GM12875 (cell line): ENCODE measurements around the gene SART1.

Experiments used
- H3K4me3 ChIP-seq: one replicate; pipeline ENCODE4 v1.5.1; 2011; ENCODE audit warnings: low read depth, low read length, control low read depth
- TF ChIP-seq, protein P1 (sequence below): IDR thresholded peaks from 2 replicates; pipeline ENCODE4 v1.5.1; 2011; ENCODE audit warnings: low read depth, mild to moderate bottlenecking, control low read depth, inconsistent platforms, low read length, moderate library complexity, borderline replicate concordance; ENCODE audit not compliant: insufficient read depth

Gene SART1

DNA sequence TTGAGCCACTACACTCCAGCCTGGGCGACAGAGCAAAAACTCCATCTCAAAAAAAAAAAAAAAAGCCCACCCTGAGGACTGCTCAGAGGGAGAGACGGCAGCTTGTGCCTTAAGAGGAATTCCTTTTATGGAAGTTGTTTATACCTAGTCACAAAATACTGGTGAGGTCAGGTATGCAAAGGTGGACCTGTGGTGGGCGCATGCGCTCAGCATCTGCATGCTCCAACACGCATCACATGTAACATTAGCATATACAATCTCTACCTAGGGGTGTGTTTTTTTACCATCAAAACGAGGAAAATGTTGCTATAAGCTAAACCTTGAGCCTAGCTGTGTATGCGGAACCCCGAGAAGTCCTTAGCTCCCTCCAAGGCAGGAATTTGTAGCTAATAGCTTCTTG lies 6.8 kb upstream of the SART1 start:
- H3K4me3 ChIP-seq: no peak overlapping the region
- TF ChIP-seq, protein P1, sequence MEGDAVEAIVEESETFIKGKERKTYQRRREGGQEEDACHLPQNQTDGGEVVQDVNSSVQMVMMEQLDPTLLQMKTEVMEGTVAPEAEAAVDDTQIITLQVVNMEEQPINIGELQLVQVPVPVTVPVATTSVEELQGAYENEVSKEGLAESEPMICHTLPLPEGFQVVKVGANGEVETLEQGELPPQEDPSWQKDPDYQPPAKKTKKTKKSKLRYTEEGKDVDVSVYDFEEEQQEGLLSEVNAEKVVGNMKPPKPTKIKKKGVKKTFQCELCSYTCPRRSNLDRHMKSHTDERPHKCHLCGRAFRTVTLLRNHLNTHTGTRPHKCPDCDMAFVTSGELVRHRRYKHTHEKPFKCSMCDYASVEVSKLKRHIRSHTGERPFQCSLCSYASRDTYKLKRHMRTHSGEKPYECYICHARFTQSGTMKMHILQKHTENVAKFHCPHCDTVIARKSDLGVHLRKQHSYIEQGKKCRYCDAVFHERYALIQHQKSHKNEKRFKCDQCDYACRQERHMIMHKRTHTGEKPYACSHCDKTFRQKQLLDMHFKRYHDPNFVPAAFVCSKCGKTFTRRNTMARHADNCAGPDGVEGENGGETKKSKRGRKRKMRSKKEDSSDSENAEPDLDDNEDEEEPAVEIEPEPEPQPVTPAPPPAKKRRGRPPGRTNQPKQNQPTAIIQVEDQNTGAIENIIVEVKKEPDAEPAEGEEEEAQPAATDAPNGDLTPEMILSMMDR: no peak

DNA sequence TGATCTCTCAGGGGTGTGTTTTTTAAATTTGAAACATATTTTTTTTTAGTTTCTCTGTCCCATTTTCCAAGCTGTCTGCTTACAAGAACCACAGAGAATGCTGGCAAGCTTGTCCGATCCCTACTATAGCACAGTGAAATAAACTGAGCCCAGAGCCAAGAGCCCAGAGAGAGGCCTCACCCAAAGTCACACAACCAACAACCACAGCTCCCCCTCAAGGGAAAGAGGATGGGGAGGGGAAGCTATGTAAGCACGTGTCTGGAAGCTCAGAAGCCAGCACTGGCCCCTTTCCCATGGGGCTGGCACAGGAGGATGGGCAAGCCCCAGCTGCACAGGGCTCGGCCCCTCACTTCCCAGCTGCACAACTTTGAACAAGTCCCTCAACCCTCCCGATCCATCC lies 3.2 kb upstream of the SART1 start:
- H3K4me3 ChIP-seq: no peak overlapping the region
- TF ChIP-seq, protein P1: no peak

DNA sequence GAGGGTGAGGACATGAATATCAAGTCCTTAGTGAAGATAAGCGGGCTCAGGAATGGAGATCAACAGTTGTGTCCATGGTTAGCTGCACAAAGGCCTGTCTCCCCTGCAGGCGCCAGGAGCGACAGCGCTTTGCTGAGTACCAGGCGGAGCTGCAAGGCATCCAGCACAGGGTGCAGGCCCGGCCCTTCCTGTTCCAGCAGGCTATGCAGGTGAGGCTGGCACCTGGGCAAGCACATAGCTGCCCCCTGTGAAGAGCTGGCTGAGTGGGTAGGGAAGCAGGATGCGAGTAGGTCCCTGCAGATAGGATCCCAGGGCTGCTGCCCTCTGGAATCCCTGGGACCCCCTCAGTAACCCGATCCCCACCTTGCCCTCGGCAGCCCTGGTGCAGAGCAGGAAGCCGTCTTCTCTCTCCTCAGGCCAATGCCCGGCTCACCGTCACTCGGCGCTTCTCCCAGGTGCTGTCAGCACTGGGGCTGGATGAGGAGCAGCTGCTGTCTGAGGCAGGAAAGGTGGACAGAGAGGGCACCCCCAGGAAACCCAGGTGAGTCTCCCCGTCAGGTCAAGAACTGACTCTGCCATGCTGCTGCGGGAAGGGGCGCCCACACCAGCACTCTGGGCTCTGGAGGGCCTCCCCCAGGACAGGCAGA lies 2.6 kb upstream of the SART1 start:
- TF ChIP-seq, protein P1: no peak
- no peak overlapping the region for H3K4me3 ChIP-seq

DNA sequence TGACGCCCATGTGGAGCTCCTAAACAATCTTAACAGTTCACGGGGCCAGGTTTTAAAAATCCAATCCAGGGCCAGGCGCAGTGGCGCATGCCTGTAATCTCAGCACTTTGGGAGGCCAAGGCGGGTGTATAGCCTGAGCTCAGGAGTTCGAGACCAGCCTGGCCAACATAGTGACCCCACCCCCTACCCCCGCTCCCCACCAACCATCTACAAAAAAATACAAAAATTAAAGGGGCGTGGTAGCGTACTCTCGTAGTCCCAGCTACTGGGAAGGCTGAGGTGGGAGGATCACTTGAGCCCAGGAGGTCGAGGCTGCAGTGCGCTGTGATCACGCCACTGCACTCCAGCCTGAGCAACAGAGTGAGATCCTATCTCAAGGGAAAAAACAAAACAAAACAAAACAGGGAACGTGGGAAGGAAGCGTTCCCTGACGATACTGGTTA lies 689 bp upstream of the SART1 start:
- TF ChIP-seq, protein P1: no peak
- peak overlapping the region; percentile 99 for H3K4me3 ChIP-seq

DNA sequence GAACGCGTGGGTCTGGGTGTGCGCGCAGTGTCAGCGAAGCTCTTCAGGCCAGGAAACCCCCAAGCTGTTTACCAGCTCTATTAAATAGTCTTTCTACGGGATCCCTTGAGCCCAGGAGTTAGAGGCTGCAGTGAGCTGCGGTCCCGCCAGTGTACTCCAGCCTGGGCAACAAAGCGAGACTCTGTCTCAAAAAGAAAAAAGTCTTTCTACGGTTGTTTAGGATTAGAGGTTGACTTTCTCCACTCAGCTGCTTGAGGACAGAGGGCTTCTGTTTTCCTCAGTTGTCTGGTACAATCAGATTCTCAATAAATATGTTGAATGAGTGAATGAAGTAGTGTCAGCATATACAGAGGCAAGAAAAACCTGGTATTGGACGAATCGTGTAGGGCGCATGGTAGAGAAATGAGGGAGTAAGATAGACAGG lies 619 bp downstream of the SART1 start:
- TF ChIP-seq, protein P1: no peak
- peak overlapping the region; percentile 99 for H3K4me3 ChIP-seq

DNA sequence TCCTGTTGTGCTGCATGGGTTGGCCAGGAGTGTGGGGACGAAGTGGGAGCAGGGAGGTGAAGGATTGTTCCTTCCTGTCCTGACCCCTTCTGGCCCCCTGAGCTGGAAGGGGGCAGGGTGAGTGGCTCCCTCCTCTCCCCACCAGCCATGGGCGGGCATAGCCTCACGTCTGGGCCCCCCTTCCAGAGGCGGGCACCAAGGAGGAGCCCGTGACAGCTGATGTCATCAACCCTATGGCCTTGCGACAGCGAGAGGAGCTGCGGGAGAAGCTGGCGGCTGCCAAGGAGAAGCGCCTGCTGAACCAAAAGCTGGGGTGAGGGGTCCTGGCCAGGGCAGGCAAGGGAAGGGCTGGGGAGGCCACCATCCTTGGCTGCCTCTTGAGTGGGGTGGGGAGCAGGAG lies 3.4 kb downstream of the SART1 start:
- TF ChIP-seq, protein P1: no peak
- no peak overlapping the region for H3K4me3 ChIP-seq

DNA sequence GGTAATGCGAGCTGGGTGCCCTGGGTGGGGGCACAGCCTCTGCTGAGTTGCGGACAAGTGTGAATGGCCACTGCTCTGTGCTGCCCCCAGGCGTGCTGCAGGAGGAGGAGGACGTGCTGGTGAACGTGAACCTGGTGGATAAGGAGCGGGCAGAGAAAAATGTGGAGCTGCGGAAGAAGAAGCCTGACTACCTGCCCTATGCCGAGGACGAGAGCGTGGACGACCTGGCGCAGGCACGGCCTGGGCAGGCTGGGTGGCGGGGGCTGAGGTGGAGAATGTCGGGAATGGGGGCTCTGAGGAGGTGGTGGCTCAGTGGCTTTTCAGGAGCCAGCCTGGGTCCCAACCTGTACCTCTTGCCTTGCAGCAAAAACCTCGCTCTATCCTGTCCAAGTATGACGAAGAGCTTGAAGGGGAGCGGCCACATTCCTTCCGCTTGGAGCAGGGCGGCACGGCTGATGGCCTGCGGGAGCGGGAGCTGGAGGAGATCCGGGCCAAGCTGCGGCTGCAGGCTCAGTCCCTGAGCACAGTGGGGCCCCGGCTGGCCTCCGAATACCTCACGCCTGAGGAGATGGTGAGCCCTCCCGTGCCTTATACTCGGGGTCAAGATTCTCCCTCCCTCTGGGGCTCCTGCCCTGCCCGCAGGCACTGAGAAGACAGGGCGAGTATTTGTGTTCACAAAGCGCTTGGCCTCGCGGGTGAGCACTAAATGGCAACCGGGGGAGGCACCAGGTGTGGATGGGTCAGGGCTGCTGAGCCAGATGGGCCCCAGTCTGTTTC lies 4.6 kb downstream of the SART1 start:
- TF ChIP-seq, protein P1: no peak
- no peak overlapping the region for H3K4me3 ChIP-seq
